Sigmoid colon (tissue), 4 donors: ENCODE data around the gene PCED1B.

Experiments used
- CTCF ChIP-seq, 4 experiments: fragments of 450-650 bp in 3 of 4; fragments of 200-600 bp in 1 of 4; IDR thresholded peaks; one replicate each; pipeline ENCODE4 v1.5.1; 2016 to 2019; ENCODE audit warnings: antibody characterized with exemption in 4 of 4, mild to moderate bottlenecking in 3 of 4, moderate library complexity in 2 of 4
- POLR2A ChIP-seq, 2 donors: fragments of 450-650 bp; IDR thresholded peaks; one replicate each; pipeline ENCODE4 v1.6.1; 2016; ENCODE audit warnings: antibody characterized with exemption in 2 of 2, mild to moderate bottlenecking in 2 of 2, moderate library complexity in 2 of 2
- POLR2AphosphoS5 ChIP-seq, 4 donors: sonication (generic); formaldehyde crosslinking; IDR thresholded peaks; one replicate each; pipeline ENCODE4 v1.6.1; 2017; ENCODE audit warnings: antibody characterized with exemption in 4 of 4

GRCh38 chr12:47121146-47121545, 41.7 kb downstream of the PCED1B start:
- no peak for TF ChIP-seq CTCF (IDR thresholded peaks at IDR 0.05)
- no peak for TF ChIP-seq POLR2A (IDR thresholded peaks at IDR 0.05)
- no peak for TF ChIP-seq POLR2AphosphoS5 (IDR thresholded peaks at IDR 0.05)
